Measurements from ENCODE around the gene LRP4.
A peak's percentile ranks its signal among the peaks of the same experiment; 100 is the strongest.

The LRP4 gene

DNA sequence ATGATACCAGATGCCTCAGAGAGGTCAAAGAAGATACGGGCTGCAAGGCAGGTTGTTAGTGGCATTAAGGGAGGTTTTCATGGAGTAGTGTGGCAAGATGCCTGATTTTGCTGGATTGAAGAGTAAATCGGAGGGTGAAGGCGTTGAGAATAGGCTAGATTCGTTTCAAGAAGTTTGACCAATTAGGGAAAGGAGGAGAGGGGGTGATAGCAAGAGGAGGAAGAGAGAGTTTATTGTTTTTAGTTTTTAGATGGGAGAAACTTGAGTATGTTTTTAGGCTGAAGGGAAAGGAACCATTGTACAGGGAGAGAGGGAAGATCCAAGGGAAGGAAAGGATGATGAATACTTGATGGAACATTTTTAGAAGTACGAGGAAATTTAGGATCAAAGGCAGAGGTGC lies 34.7 kb upstream of the LRP4 start:
- TF ChIP-seq, protein P1, sequence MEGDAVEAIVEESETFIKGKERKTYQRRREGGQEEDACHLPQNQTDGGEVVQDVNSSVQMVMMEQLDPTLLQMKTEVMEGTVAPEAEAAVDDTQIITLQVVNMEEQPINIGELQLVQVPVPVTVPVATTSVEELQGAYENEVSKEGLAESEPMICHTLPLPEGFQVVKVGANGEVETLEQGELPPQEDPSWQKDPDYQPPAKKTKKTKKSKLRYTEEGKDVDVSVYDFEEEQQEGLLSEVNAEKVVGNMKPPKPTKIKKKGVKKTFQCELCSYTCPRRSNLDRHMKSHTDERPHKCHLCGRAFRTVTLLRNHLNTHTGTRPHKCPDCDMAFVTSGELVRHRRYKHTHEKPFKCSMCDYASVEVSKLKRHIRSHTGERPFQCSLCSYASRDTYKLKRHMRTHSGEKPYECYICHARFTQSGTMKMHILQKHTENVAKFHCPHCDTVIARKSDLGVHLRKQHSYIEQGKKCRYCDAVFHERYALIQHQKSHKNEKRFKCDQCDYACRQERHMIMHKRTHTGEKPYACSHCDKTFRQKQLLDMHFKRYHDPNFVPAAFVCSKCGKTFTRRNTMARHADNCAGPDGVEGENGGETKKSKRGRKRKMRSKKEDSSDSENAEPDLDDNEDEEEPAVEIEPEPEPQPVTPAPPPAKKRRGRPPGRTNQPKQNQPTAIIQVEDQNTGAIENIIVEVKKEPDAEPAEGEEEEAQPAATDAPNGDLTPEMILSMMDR (conservative IDR thresholded peaks at IDR 0.05) = no peak
- H3K27ac ChIP-seq = no peak overlapping the region

DNA sequence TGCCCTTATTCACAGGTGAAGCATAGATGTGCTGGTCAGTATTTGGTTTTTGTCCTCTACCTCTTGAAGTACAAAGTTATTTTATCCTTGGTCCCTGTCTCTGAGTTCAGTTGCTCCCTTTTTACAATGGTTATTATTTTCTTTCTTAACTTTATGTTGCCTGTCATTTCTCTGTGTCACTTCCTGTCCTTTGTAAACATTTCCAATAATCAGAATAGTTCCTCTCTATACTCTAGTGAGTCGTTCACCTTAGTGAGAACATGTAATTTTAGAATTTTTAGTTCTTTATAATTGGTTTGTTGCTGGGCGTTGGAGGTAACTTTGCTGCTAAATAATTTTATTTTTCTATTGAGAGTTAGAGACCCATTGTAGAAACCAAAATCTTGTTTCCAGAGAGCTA lies 34.2 kb upstream of the LRP4 start:
- H3K27ac ChIP-seq = no peak overlapping the region
- TF ChIP-seq, protein P1 (conservative IDR thresholded peaks at IDR 0.05) = no peak

GRCh38 chr11:46951864-46952263 lies 33.5 kb upstream of the LRP4 start:
- TF ChIP-seq, protein P1 (conservative IDR thresholded peaks at IDR 0.05) = no peak
- no peak overlapping the region for H3K27ac ChIP-seq

DNA sequence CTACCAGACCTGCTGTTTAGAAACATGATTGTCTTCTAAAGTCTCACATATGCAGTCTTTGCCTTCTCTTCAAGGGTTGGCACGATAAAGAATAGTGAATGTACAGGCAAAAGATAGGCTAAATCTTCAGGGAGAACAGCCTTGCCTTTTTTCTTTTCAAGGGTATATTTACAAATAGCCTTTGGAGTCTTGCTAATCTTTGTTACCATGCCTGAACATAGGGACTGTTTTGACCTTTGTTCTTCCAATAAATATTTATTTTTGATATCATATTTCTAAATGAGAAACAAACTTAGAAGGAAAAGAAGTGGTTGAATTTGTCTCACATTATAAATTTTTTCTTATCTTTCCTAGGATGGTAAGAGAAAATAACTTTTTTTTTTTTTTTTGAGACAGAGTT lies 30.9 kb upstream of the LRP4 start:
- no peak overlapping the region; the same call in 1 of the 2 replicates for H3K27ac ChIP-seq
- TF ChIP-seq, protein P1 (conservative IDR thresholded peaks at IDR 0.05) = no peak

DNA sequence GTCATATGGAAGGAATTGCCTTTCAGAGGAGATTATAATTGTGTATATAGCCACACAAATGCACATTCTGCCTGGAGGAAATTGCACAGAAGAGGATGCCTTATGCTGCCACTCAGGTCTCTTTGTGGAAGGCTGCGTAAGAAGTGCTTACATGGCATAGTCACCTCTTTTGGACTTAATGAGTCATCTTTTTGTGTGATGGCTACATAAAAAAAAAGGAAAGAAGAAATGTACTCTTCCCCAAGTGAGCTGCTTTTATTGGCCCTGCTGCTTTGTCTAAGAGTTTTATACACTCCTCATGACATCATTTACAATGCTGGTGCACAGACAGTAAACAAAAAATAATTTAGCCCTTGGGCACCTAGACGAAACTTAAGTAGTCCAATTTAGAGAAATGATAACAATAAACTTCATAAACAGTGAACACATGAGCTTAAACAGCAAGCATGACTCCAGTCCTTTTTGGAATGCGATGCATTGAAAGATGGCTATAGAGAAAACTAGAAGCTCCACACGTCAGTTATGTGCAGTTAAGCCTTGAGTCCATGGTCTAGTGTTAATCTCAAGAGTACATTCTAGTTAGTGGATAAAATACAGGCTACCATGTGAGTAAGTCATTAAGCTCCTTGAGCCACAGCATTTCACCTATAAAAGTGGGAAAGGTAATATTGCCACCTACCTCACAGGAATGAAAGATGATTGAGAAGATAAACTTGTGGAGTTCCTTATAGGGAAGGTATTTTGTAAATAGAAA lies 30.2 kb upstream of the LRP4 start:
- TF ChIP-seq, protein P1 (conservative IDR thresholded peaks at IDR 0.05) = no peak
- H3K27ac ChIP-seq = peak overlapping the region; percentile 47

DNA sequence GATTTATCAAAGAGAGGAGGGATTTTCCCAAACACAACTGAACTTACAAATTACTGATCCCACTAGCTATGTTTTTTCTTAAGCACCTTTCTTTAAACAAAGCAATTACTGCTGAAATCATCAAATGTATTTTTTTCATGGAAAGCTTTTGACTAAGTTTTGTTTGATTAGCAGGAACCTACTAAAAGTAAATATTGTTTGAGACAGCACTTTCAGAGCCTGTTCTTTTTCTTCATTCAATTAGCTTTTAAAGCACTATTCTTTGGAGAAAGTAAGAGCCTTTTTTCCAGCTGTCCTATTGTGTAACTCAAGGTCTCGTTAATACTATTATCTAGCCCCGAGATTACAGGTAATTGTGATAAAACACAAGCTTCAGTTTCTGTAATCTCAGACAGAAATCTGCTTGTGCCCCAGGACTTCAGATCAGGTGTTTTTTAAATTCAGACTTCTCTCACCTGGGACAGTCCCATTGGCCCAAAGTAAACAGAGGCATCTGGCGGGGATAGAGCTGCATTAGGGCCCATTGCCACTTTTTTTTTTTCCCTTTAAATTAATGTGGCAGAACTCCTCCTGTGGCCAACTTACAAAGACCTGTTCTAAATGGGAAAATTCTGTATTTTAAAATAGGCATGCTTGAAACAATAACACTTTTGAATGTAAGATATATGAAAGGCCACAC lies 29.2 kb upstream of the LRP4 start:
- peak overlapping the region; percentile 47 for H3K27ac ChIP-seq
- TF ChIP-seq, protein P1 (conservative IDR thresholded peaks at IDR 0.05) = no peak

- TF ChIP-seq, protein P1 (conservative IDR thresholded peaks at IDR 0.05) = no peak
- no peak overlapping the region for H3K27ac ChIP-seq
Observed at GRCh38 chr11:46944356-46945075, 26.2 kb upstream of the LRP4 start.
